ACC112 (cell line): ENCODE results near the gene NPLOC4.

ENCODE experiments used
- H2AFZ ChIP-seq: fragments of 200-600 bp; sonication (generic); one replicate; pipeline ENCODE4 v1.6.0; 2017; ENCODE audit warnings: antibody characterized with exemption, low read length; ENCODE audit not compliant: unreplicated experiment
- H3K27ac ChIP-seq: fragments of 200-600 bp; sonication (generic); 2 replicates; pipeline ENCODE4 v1.5.1; 2014; ENCODE audit warnings: low read depth, mild to moderate bottlenecking, antibody characterized with exemption, low read length, moderate library complexity
- H3K27me3 ChIP-seq: fragments of 200-600 bp; sonication (generic); 2 replicates; pipeline ENCODE4 v1.6.1; 2014; ENCODE audit warnings: mild to moderate bottlenecking, antibody characterized with exemption, low read length, moderate library complexity, mixed read lengths; ENCODE audit not compliant: insufficient read depth
- H3K36me3 ChIP-seq: fragments of 200-600 bp; sonication (generic); 2 replicates; pipeline ENCODE4 v1.6.1; 2016; ENCODE audit warnings: mild to moderate bottlenecking, antibody characterized with exemption, low read length, moderate library complexity, mixed read lengths; ENCODE audit not compliant: insufficient read depth
- H3K4me1 ChIP-seq: fragments of 200-600 bp; sonication (generic); one replicate; pipeline ENCODE4 v1.6.1; 2016; ENCODE audit warnings: low read length, mixed read lengths; ENCODE audit not compliant: insufficient read depth, unreplicated experiment, control insufficient read depth
- H3K4me3 ChIP-seq: fragments of 200-600 bp; sonication (generic); 2 replicates; pipeline ENCODE4 v1.5.1; 2014; ENCODE audit warnings: mild to moderate bottlenecking, low read depth, low read length
- H3K79me2 ChIP-seq: fragments of 200-600 bp; sonication (generic); one replicate; pipeline ENCODE4 v1.6.0; 2016; ENCODE audit warnings: low read length; ENCODE audit not compliant: control insufficient read depth, unreplicated experiment, insufficient read depth

NPLOC4 gene

GRCh38 chr17:81636505-81637288 lies at the start of gene NPLOC4, which contains the start of gene TSPAN10:
NPLOC4 (minus strand) TSS chr17:81637112; CDS start chr17:81636930, 182 bp downstream.
TSPAN10 (plus strand) TSS chr17:81637196; CDS start chr17:81642413, 5,217 bp downstream.
- peak within 1 kb of the TSS; percentile 94 for H3K4me3 ChIP-seq
- no peaks in the 10 kb centered on the region for H3K27me3 ChIP-seq
- H3K36me3 ChIP-seq: no peaks in the 10 kb centered on the region
- H3K27ac ChIP-seq: peak within 1 kb of the TSS; percentile 89
- peaks cover 48% of the 10 kb centered on the region for H3K79me2 ChIP-seq
- H2AFZ ChIP-seq: peak within 1 kb of the TSS; percentile 91
- H3K4me1 ChIP-seq: peaks cover 6% of the 10 kb centered on the region

GRCh38 chr17:81686614-81687013 lies 49.7 kb upstream of the NPLOC4 start:
- peaks cover 14% of the 10 kb centered on the region for H3K4me1 ChIP-seq
- H2AFZ ChIP-seq: no peak overlapping the region
- H3K4me3 ChIP-seq: no peak overlapping the region
- H3K27me3 ChIP-seq: no peaks in the 10 kb centered on the region
- no peak overlapping the region for H3K27ac ChIP-seq
- H3K79me2 ChIP-seq: peaks cover 79% of the 10 kb centered on the region
- peaks cover 29% of the 10 kb centered on the region; the same call in 1 of the 2 replicates for H3K36me3 ChIP-seq

- Histone ChIP-seq H3K4me1 (peaks cover 14% of the 10 kb centered on the region), H3K79me2 (peaks cover 72% of the 10 kb centered on the region), H3K27ac (peak overlapping the region; percentile 97), H3K4me3 (peak overlapping the region; percentile 93), H3K36me3 (peaks cover 21% of the 10 kb centered on the region; the same call in 1 of the 2 replicates), H2AFZ (no peak overlapping the region), H3K27me3 (no peaks in the 10 kb centered on the region)
Measured at GRCh38 chr17:81685108-81685507, 48.2 kb upstream of the NPLOC4 start.

GRCh38 chr17:81684442-81684911 lies 47.6 kb upstream of the NPLOC4 start:
- H3K27ac ChIP-seq: peak overlapping the region; percentile 97
- H3K27me3 ChIP-seq: no peaks in the 10 kb centered on the region
- no peak overlapping the region for H2AFZ ChIP-seq
- H3K79me2 ChIP-seq: peaks cover 69% of the 10 kb centered on the region
- H3K4me1 ChIP-seq: peaks cover 14% of the 10 kb centered on the region
- H3K4me3 ChIP-seq: peak overlapping the region; percentile 93
- peaks cover 21% of the 10 kb centered on the region; the same call in 1 of the 2 replicates for H3K36me3 ChIP-seq

GRCh38 chr17:81683584-81684441 lies 46.9 kb upstream of the NPLOC4 start, which contains the start of the genes ARL16 and HGS:
ARL16 (minus strand) TSS chr17:81683797; CDS start chr17:81683753, 44 bp downstream.
HGS (plus strand) TSS chr17:81684011; CDS start chr17:81684067, 56 bp downstream.
- no peaks in the 10 kb centered on the region for H3K27me3 ChIP-seq
- peaks cover 63% of the 10 kb centered on the region for H3K79me2 ChIP-seq
- peak within 1 kb of the TSS; percentile 53 for H2AFZ ChIP-seq
- H3K27ac ChIP-seq: peak within 1 kb of the TSS; percentile 97
- H3K4me1 ChIP-seq: peaks cover 14% of the 10 kb centered on the region
- peak within 1 kb of the TSS; percentile 93 for H3K4me3 ChIP-seq
- H3K36me3 ChIP-seq: peaks cover 21% of the 10 kb centered on the region; the same call in 1 of the 2 replicates

GRCh38 chr17:81683208-81683583 lies 46.3 kb upstream of the NPLOC4 start:
- peak overlapping the region; percentile 55; the same call in 1 of the 2 replicates for H3K27ac ChIP-seq
- peaks cover 16% of the 10 kb centered on the region; the same call in 1 of the 2 replicates for H3K36me3 ChIP-seq
- H2AFZ ChIP-seq: peak overlapping the region; percentile 53
- H3K27me3 ChIP-seq: no peaks in the 10 kb centered on the region
- peak overlapping the region; percentile 93 for H3K4me3 ChIP-seq
- peaks cover 14% of the 10 kb centered on the region for H3K4me1 ChIP-seq
- peaks cover 57% of the 10 kb centered on the region for H3K79me2 ChIP-seq

- peaks cover 14% of the 10 kb centered on the region for H3K4me1 ChIP-seq
- H2AFZ ChIP-seq: no peak overlapping the region
- H3K79me2 ChIP-seq: peaks cover 52% of the 10 kb centered on the region
- H3K27me3 ChIP-seq: no peaks in the 10 kb centered on the region
- peak overlapping the region; percentile 93 for H3K4me3 ChIP-seq
- peaks cover 16% of the 10 kb centered on the region; the same call in 1 of the 2 replicates for H3K36me3 ChIP-seq
- H3K27ac ChIP-seq: peak overlapping the region; percentile 55; the same call in 1 of the 2 replicates
Measured at GRCh38 chr17:81682565-81683207, 45.8 kb upstream of the NPLOC4 start.

GRCh38 chr17:81681672-81682071 lies 44.8 kb upstream of the NPLOC4 start:
- Histone ChIP-seq H3K4me3 (no peak overlapping the region), H3K27me3 (no peaks in the 10 kb centered on the region), H3K36me3 (peaks cover 8% of the 10 kb centered on the region; the same call in 1 of the 2 replicates), H2AFZ (no peak overlapping the region), H3K79me2 (peaks cover 41% of the 10 kb centered on the region), H3K27ac (no peak overlapping the region), H3K4me1 (peaks cover 14% of the 10 kb centered on the region)

GRCh38 chr17:81680150-81680549 lies 43.2 kb upstream of the NPLOC4 start:
- H3K4me3 ChIP-seq: no peak overlapping the region
- no peak overlapping the region for H2AFZ ChIP-seq
- peaks cover 26% of the 10 kb centered on the region for H3K79me2 ChIP-seq
- H3K27me3 ChIP-seq: no peaks in the 10 kb centered on the region
- no peak overlapping the region for H3K27ac ChIP-seq
- no peaks in the 10 kb centered on the region for H3K36me3 ChIP-seq
- peaks cover 5% of the 10 kb centered on the region for H3K4me1 ChIP-seq

GRCh38 chr17:81676906-81677305 lies 40.0 kb upstream of the NPLOC4 start:
- Histone ChIP-seq H3K36me3 (peaks cover 3% of the 10 kb centered on the region; the same call in 1 of the 2 replicates), H3K4me1 (no peaks in the 10 kb centered on the region), H3K79me2 (peaks cover 4% of the 10 kb centered on the region), H3K4me3 (no peak overlapping the region), H3K27ac (no peak overlapping the region), H3K27me3 (no peaks in the 10 kb centered on the region), H2AFZ (no peak overlapping the region)
